Subcutaneous adipose tissue (tissue), 4 donors: Measurements from ENCODE around the gene MAST4. TPM values are rescaled to one million over a fixed set of nuclear protein-coding genes. Genes with fewer than 3 reads are reported as not detected.

Experiments
- total RNA-seq, 4 donors: library from RNA; depleted of rRNA; stranded (reverse); fragments of >200 nt; gene quantifications; one replicate each; pipeline ENCODE4 v1.1.0, GENCODE V29; 2016
- TF ChIP-seq, protein P1 (sequence below): fragments of 450-650 bp; IDR thresholded peaks from one replicate; pipeline ENCODE4 v1.5.1; 2016; ENCODE audit warnings: low read depth, mild to moderate bottlenecking, control low read depth, antibody characterized with exemption, moderate library complexity

The MAST4 gene
- total RNA-seq, 4 donors from 2014 or later = 35.2 to 60.7 (median 52.9) TPM

DNA sequence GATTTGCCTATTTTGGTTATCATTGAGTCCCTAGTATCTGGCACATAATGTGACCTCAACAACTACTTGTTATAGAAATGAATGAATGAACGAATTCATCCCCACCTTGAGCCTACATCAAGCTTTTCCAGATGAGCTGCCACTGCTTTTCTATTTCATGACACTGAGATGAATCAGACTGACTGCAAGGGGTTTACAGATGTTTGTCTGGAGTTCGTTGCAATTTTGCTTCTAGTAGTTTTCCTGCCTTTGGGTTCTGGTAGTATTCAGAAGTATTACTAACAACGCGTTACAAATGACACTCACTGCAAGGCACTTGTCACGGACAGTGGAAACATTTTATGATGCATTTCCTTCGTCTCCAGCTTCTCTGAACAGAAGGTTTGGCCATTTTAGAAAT lies 378.1 kb downstream of the MAST4 start:
- TF ChIP-seq, protein P1, sequence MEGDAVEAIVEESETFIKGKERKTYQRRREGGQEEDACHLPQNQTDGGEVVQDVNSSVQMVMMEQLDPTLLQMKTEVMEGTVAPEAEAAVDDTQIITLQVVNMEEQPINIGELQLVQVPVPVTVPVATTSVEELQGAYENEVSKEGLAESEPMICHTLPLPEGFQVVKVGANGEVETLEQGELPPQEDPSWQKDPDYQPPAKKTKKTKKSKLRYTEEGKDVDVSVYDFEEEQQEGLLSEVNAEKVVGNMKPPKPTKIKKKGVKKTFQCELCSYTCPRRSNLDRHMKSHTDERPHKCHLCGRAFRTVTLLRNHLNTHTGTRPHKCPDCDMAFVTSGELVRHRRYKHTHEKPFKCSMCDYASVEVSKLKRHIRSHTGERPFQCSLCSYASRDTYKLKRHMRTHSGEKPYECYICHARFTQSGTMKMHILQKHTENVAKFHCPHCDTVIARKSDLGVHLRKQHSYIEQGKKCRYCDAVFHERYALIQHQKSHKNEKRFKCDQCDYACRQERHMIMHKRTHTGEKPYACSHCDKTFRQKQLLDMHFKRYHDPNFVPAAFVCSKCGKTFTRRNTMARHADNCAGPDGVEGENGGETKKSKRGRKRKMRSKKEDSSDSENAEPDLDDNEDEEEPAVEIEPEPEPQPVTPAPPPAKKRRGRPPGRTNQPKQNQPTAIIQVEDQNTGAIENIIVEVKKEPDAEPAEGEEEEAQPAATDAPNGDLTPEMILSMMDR = no peak

- TF ChIP-seq, protein P1 = no peak
Measured at GRCh38 chr5:66976108-66976507, 379.9 kb downstream of the MAST4 start.

DNA sequence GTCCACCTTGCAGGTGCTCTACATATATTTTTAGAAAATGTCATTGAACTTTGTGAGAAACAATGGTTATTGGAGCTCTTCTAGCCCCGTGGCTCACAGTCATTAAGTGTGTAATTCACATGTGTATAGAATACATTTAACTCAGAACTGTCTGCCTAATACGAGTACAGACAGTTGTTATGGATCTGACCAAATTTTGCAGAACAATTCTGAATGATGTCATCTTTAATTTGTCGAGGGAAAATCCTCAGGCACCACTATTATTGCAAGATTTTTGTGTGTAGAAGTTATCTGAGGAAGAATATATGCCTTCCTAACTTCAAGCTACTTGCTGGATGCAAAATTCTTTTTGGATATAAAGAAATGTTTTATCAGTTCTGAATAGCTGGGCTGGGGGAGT lies 383.5 kb downstream of the MAST4 start:
- TF ChIP-seq, protein P1 = no peak

GRCh38 chr5:66981266-66982055 lies 385.3 kb downstream of the MAST4 start:
- TF ChIP-seq, protein P1 = no peak

- TF ChIP-seq, protein P1 = no peak
Measured at GRCh38 chr5:66982056-66982387, 385.8 kb downstream of the MAST4 start.

DNA sequence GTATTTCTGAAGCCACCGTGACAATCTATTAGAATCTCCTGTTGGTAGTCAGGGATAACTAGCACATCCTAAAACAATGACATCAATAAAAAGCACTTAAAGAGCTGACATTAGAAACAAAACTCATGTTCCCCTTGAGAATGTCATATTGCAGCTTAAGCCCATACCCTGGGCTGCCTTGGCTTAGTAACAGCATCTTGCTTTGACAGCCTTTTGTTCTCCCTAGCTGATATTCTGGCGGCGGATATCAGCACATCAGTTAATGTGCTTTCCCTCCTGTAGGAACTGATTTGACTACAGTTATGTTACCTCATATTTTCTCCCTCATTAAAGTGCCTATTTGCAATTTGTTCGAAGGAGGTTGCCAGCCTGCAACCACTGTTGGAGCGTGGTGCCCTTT lies 386.3 kb downstream of the MAST4 start:
- TF ChIP-seq, protein P1 = no peak

DNA sequence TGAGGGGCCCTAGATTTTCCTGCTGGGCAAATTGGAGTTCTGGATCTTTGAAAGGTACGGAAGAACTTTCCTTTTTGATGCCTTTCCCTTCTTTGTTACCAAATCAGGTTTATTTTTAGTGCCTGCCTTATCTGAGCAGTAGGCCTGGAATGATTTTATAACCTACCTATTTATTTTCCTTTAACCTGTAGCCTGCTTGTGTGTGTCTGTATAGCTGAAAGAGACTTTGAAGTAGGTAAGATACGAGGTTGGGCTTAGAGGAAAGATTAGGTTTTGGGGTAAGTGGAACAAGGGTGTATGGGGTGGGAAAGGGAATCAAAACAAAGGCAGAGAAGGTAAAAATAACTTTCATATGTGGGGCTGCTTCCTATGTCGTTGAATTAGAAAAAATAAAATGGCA lies 389.2 kb downstream of the MAST4 start:
- TF ChIP-seq, protein P1 = no peak
